Uterus (tissue), 2 donors: ENCODE data around the gene SUPT3H.

ENCODE experiments used
- CTCF ChIP-seq, 4 experiments: fragments of 200-600 bp in 2 of 4; fragments of 450-650 bp in 2 of 4; sonication (generic) in 2 of 4; IDR thresholded peaks; one replicate each; pipeline ENCODE4 v1.5.1; 2016 to 2019; ENCODE audit warnings: antibody characterized with exemption in 4 of 4, mild to moderate bottlenecking in 2 of 4, moderate library complexity in 1 of 4
- POLR2A ChIP-seq, 2 donors: fragments of 450-650 bp; IDR thresholded peaks; one replicate each; pipeline ENCODE4 v1.6.1; 2016; ENCODE audit warnings: antibody characterized with exemption in 2 of 2, mild to moderate bottlenecking in 1 of 2, moderate library complexity in 1 of 2

- TF ChIP-seq CTCF (IDR thresholded peaks at IDR 0.05) (no peak), POLR2A (IDR thresholded peaks at IDR 0.05) (no peak)
Observed at GRCh38 chr6:45367999-45368398, 9.7 kb downstream of the SUPT3H start.
